Dermis blood vessel endothelial cell (primary cell): Measurements from ENCODE around the gene SSBP4. TPM values are rescaled to one million over a fixed set of nuclear protein-coding genes. Genes with fewer than 3 reads are reported as not detected.
A peak's percentile ranks its signal among the peaks of the same experiment; 100 is the strongest.

Source experiments
- DNase-seq: peaks from one replicate; pipeline ENCODE4 v3.0.0; 2010
- total RNA-seq: library from RNA; depleted of rRNA; stranded (reverse); fragments of >200 nt; gene quantifications from 2 replicates; pipeline ENCODE4 v1.2.3, GENCODE V29; 2014

Gene SSBP4
- total RNA-seq, 1 donor from 2014 or later: 96.7 TPM

DNA sequence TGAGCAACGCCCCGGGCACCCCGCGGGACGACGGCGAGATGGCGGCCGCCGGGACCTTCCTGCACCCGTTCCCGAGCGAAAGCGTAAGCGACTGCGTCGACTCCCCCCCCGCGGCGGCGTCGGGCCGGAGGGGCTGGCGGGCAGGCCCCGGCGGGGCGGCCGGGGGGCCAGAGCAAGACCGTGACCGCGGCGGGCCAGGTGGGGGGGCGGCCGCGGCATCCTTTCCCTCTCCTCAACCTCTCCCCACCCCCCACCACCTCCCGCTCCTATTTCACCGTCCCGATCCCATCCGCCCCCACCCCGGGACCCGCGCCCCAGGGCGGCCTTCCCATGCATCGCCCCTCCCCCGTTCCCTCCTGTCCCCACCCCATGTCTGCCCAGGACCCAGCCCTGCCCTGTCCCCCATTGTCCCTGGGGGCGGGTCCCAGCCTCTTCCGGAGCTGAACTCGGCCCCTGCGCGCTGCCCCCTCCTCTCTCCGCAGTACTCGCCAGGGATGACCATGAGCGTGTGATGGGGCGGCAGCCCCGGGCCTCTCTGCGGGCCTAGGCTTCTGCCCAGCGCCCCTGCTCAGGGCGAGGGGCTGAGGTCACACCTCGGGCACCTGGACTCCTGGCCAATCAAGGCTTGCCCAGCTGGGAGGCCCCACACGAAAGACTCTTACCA is 14.7 kb downstream of the SSBP4 start:
- no peak for DNase-seq

- no peak for DNase-seq
Observed at GRCh38 chr19:18434411-18435175, 15.4 kb downstream of the SSBP4 start.

GRCh38 chr19:18435178-18435841 is 16.1 kb downstream of the SSBP4 start:
- DNase-seq: no peak

DNA sequence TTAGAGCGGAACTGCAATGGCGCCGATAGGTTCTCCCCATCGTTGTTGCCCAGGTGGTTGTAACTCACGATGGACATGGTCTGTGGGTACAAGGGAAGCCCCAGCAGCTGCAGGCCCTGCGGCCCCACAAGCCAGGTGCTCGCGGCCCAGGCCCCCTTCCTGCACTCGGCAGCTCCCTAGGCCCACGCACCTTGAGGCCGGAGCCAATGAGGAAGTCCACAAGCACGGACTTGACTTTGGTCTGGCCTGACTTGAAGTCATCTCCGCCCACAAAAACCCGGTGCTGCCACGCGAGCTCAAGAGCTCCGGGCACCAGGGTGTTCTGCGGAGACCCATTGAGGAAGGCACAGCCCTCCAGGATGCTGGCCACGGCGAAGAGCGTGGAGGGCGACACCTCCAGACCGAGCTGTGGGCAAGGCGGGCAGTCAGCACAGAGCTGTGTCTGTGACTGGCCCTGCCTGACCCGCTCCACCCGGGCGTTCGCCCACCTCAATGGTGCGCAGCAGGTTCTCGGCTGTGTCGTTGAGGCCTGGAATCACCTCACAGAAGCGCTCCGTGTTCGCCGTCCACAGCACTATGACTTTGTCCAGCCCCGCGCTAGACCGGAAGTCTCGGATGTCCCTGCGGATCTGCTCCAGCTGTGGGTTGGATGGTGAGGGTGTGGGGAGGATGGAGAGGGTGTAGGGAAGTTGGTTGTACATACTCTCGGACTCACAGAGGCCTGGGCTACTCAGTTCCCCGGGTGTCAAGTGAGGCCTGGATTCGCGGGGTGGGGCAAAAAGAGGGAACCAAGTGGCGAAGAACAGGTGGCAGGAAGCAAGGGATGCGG is 16.9 kb downstream of the SSBP4 start:
- no peak for DNase-seq

- peak; percentile 87 for DNase-seq
Observed at GRCh38 chr19:18436671-18437490, 17.7 kb downstream of the SSBP4 start.

GRCh38 chr19:18437491-18438330 is 18.5 kb downstream of the SSBP4 start, which contains the start of gene ISYNA1:
ISYNA1 (minus strand) TSS chr19:18438133; CDS start chr19:18437979, 154 bp downstream.
- peak; percentile 59 for DNase-seq

GRCh38 chr19:18438331-18439024 is 19.3 kb downstream of the SSBP4 start:
- DNase-seq: no peak

DNA sequence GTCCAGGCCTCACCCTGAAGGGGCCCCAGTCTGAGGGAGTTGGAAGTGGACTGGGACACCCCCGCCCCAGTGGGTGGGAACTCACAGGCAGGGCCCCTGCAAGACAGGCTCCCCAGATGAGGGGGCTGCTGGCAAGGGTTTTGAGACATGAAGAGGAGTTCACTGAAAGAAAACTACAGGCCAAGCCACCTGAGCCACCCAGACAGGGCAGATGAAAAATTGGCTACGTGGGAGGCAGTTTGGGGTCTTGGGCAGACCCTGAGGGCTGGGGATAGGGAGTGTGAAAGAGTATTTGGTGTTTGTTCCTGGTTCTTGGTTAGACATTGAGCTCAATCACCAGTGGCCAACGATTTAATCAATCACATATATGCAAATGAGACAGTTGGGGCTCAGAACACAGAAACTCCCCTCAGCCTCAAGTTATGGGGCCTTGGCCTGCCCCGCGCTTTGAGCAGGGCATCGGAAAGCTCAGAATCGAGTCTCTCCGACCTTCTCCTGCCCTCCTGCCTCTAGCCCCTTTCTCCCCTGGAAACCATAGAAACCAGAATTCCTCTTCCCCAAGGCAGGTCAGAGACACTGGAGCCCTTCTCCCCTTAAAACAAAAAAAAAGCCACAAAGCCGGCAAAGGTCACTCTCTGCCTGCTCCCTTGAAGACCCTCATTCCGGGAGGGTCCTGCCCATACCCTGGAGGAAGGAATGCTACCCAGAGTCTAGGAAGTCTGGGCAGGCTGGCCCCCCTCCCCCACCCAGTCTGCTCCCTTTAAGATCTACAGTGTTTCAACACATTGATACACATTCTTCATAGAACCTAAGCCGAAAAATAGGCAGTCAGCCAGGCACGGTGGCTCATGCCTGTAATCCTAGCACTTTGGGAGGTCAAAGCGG is 20.1 kb downstream of the SSBP4 start:
- no peak for DNase-seq

- no peak for DNase-seq
Observed at GRCh38 chr19:18439910-18440237, 20.7 kb downstream of the SSBP4 start.

DNA sequence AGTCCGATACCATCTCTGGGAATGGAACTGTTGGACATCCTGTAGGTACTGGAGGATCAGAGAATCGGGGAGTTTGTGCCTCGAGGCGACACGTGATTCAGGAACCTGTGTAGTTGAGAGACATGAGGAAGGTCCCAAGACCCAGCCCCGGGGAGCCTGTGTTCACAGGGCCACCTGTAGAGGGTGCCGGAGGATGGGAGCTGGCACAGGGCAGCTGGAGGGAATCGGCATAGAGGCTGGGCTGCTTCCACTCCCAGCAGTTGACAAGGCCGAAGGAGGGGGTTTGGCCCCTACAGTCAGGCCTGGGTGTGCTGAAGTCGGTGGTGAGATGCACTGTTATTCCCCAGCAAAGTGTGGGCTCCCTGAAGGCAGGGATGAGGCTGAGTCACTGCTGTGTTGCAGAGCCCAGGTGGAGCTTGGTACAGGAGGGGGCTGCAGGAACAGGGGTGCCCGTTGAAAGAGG is 21.2 kb downstream of the SSBP4 start:
- peak; percentile 44 for DNase-seq

DNA sequence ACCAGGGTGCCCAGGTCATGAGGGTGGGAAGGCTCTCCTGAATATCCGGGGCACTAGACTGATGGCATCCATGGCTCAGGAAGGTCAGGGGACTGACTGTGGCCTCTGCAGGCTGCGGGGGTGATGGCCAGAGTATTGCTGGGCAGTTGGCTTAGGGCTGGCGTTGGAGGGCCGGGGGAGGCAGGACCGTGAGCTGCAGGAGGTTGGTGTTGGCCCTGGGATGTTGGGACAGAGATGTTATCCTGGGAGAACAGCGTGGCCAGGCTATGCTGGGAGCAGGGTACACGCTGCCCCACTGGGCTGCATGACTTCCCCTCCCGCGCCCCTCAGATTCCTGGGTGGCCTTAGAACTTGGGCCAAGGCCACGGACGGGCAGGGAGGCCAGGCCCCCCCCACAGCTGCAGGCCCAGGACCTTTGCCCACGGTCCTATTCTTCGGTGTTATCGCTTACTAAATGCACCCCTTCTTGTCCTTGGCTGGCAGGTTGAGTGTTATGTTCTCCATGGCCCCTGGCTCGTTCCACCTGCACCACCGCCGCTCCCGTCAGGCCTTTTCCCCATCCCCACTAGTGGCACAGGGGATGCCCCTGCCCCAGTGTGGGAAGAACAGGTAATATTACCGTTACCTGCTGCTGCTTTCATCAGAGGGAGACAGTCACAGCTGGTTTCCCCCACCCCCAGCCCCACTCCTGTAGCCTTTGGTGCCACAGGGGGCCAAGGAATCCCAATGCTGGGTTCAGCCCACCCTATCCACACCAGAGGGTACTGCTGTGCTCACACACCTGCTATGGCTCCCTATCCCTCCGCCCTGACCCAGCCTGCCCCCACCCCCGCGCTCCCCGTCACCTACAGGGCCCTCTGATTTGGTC is 22.0 kb downstream of the SSBP4 start:
- no peak for DNase-seq

GRCh38 chr19:18441804-18442788 is 22.9 kb downstream of the SSBP4 start:
- DNase-seq: no peak

DNA sequence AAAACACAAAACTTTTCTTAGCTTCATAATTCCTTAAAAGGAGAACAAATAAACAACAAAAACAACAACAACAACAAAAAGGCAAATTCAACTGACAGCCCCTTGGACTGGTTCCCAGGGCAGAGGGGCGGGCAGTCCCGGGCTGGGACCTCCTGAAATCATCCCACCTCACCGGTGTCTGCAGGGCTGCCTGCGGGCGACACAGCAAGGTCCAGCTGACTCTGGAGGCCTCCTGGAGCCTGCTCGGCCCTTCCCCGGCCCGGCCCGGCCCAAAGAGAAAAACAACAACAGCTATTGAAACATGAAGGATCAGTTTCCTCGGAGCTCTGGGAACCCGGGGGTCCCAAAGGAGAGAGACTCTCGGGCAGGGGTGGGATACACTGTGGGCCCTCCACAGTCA is 23.7 kb downstream of the SSBP4 start:
- DNase-seq: no peak

DNA sequence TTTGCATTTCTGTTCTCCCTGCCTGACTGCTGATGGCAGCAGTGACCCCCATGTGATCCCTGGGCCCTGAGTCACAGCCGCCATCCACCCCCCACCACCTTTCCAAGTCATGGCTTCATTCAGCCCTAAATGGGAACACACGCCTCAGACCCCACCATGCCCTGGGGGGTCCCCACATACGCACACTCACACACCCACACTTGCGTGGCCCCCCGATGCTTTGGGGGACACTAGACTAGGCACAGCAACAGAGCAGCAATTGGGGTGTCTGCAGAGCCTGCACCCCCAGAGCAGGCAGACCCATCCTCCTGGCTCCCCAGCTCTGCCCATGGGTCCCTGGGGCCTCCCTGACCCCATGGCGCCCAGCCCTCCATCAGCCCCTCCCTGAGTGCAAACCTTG is 24.2 kb downstream of the SSBP4 start:
- no peak for DNase-seq

DNA sequence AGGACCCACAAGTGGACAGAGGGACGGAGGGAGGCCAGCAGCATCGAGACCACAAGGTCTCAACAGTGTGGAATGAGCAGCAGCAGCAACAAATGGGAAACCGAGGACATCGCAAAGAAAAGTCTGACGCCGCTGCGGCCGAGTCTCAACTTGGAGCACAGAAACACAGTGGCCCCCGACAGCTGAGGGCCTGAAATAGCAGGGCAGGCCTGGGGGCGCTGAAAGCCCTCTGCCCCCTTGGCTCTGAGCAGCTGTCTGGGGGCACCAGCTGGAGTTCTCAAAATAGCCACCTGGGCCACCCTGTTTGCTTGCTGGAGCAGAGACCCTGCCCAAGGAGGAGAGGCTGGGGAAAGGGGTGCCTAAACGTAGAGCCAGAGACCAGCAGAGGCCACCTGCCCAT is 24.6 kb downstream of the SSBP4 start:
- DNase-seq: no peak

GRCh38 chr19:18444513-18444912 is 25.3 kb downstream of the SSBP4 start:
- no peak for DNase-seq
